PFSK-1 (cell line): ENCODE measurements around the gene GNPTG.

Experiments
- FOXP2 ChIP-seq: optimal IDR thresholded peaks from 2 replicates; pipeline ENCODE3; 2011; ENCODE audit warnings: borderline replicate concordance, control low read depth, inconsistent platforms; ENCODE audit not compliant: insufficient read depth; ENCODE audit errors: extremely low read length, extremely low read depth
- POLR2AphosphoS5 ChIP-seq: IDR thresholded peaks from 2 replicates; pipeline ENCODE4 v1.6.1; 2012; ENCODE audit warnings: low read depth, mild to moderate bottlenecking, control low read depth, low read length, moderate library complexity
- SIN3A ChIP-seq: IDR thresholded peaks from 2 replicates; pipeline ENCODE4 v1.6.1; 2012; ENCODE audit warnings: mild to moderate bottlenecking, low read length, moderate library complexity, borderline replicate concordance; ENCODE audit not compliant: insufficient read depth
- TAF1 ChIP-seq: IDR thresholded peaks from 2 replicates; pipeline ENCODE4 v1.6.1; 2012; ENCODE audit warnings: low read length, control low read depth, borderline replicate concordance; ENCODE audit not compliant: insufficient read depth
- TF ChIP-seq, protein P1 (sequence below), 2 experiments: IDR thresholded peaks; 2 replicates each; pipeline versions ENCODE4 v1.6.1 to v1.8.0; 2011 to 2012; ENCODE audit warnings: low read depth in 2 of 2, low read length in 2 of 2, control low read depth in 1 of 2, inconsistent platforms in 1 of 2, mild to moderate bottlenecking in 1 of 2, moderate library complexity in 1 of 2; ENCODE audit not compliant: insufficient read depth in 1 of 2

Gene GNPTG

DNA sequence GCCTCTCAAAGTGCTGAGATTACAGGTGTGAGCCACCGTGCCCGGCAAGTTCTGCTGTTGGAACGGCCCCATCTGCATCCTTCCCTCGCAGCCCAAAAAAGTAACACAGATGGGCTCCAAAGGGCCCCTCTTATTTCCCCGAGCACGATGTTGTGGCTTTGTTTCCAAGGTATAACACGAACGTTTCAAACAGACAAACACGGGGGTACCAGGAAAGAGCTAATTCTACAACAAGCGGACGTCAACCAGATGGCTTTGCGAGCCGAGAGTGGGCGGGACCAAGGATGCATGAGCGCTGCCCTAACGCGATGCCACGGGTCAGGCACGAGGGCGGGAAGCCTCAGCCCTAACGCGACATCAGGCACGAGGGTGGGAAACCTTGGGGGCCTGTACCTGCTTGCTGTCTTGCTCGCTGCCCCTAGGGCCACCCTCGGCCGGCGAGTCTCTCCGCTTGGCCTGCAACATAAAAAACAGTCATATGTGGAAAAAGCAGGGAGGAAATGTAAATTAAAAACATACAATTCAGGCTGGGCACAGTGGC lies 38.6 kb downstream of the GNPTG start:
- TF ChIP-seq SIN3A (no peak), TAF1 (no peak), POLR2AphosphoS5 (no peak), FOXP2 (no peak)
- TF ChIP-seq, protein P1, sequence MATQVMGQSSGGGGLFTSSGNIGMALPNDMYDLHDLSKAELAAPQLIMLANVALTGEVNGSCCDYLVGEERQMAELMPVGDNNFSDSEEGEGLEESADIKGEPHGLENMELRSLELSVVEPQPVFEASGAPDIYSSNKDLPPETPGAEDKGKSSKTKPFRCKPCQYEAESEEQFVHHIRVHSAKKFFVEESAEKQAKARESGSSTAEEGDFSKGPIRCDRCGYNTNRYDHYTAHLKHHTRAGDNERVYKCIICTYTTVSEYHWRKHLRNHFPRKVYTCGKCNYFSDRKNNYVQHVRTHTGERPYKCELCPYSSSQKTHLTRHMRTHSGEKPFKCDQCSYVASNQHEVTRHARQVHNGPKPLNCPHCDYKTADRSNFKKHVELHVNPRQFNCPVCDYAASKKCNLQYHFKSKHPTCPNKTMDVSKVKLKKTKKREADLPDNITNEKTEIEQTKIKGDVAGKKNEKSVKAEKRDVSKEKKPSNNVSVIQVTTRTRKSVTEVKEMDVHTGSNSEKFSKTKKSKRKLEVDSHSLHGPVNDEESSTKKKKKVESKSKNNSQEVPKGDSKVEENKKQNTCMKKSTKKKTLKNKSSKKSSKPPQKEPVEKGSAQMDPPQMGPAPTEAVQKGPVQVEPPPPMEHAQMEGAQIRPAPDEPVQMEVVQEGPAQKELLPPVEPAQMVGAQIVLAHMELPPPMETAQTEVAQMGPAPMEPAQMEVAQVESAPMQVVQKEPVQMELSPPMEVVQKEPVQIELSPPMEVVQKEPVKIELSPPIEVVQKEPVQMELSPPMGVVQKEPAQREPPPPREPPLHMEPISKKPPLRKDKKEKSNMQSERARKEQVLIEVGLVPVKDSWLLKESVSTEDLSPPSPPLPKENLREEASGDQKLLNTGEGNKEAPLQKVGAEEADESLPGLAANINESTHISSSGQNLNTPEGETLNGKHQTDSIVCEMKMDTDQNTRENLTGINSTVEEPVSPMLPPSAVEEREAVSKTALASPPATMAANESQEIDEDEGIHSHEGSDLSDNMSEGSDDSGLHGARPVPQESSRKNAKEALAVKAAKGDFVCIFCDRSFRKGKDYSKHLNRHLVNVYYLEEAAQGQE (IDR thresholded peaks at IDR 0.05; ENCODE audit: insufficient read depth in 1 of 2, low read depth in 2 of 2, low read length in 2 of 2), result no peak

- TF ChIP-seq, protein P1 (IDR thresholded peaks at IDR 0.05; ENCODE audit: insufficient read depth in 1 of 2, low read depth in 2 of 2, low read length in 2 of 2), result no peak
- TF ChIP-seq FOXP2 (no peak), TAF1 (no peak), POLR2AphosphoS5 (no peak), SIN3A (no peak)
Measured at GRCh38 chr16:1392826-1393225, 41.1 kb downstream of the GNPTG start.

- TF ChIP-seq SIN3A, result no peak
- TF ChIP-seq, protein P1 (IDR thresholded peaks at IDR 0.05; ENCODE audit: insufficient read depth in 1 of 2, low read depth in 2 of 2, low read length in 2 of 2), result no peak
- no peak for TF ChIP-seq FOXP2
- no peak for TF ChIP-seq POLR2AphosphoS5
- no peak for TF ChIP-seq TAF1
Measured at GRCh38 chr16:1393613-1394176, 42.0 kb downstream of the GNPTG start.

- TF ChIP-seq POLR2AphosphoS5 (no peak), TAF1 (no peak), FOXP2 (no peak), SIN3A (no peak)
- TF ChIP-seq, protein P1 (IDR thresholded peaks at IDR 0.05; ENCODE audit: insufficient read depth in 1 of 2, low read depth in 2 of 2, low read length in 2 of 2), result no peak
Measured at GRCh38 chr16:1394367-1394951, 42.7 kb downstream of the GNPTG start.
